Esophagus mucosa (tissue), 1 donor: ENCODE results near the gene ISLR2. TPM values are rescaled to one million over a fixed set of nuclear protein-coding genes. Genes with fewer than 3 reads are reported as not detected.
"Not testable (repeated sequence)": the region's sequence is repeated elsewhere in the genome, so short reads cannot be mapped to it uniquely, and the experiment has no call there.

Experiments used
- ATAC-seq: fragments of 200-7000 bp; cut with Tn5 transposase; one replicate; pipeline ENCODE4 v1.9.1; 2020
- total RNA-seq: library from RNA; stranded (reverse); gene quantifications from one replicate; pipeline ENCODE4 v1.2.4, GENCODE V29; 2023
- donor health status: DM: yes; HTN: yes; CAD: no.

The ISLR2 gene
- 0.16 TPM for total RNA-seq

DNA sequence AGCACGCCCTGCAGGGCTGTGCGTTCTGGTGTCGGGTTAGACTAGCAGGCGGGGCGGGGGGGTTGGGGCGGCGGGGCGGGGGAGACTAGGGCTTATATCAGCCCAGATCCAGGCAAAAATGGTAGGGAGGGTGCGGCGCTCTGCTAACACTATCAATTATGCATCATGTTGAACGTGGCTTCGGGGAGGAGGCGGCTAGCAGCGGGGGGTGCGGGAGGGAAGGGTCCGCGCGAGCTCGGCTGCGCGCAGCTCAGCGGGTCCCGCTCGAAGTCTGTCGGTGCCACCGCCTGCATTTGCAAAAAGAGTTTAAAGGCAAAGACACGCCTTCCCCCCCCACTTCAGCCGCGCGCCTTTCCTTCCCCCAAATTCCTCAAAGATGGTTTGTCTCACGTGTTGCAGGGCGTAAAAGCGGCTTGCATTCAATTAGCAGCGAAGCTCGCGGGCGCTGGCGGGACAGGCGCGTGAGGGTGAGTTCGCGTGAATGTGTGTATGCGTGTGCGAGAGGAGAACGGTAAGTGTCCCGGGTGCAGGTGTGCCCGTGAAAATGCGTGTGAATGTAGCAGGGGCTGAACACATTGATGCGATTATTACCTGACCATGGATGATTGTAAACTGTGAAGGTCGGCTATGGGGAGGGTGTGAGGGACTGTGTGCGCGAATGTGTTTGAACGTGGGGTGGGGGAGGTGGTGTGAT is at the start of gene ISLR2:
Gene ISLR2, plus strand, starts transcription at position 432 of the 694 bp plus-strand sequence. CDS start 2,169 bp downstream, outside the sequence.
- ATAC-seq = no peak

DNA sequence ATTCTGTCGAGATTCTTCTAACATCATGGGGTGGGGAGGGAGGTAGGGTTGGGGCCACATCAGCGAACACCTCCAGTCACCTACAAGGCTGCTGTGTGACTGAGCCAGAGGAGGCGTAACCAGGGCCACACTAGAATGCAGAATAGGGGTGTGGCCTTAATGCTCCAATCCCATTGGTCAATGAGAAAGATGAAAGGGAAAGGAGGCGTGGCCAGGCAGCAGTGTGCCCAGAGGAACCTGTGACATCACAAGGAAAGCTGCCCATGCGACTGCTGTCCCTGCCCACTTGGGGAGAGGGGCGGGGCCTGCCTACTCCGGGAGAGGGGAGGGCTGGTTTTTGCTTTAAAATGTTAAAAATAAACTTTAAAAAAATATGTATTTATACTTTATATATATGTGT is 47.9 kb upstream of the ISLR2 start, which contains the start of gene GOLGA6A:
Gene GOLGA6A, minus strand, starts transcription at position 101 of the 400 bp plus-strand sequence. Its CDS starts 41 bp downstream, at position 60.
- not testable (repeated sequence) for ATAC-seq

DNA sequence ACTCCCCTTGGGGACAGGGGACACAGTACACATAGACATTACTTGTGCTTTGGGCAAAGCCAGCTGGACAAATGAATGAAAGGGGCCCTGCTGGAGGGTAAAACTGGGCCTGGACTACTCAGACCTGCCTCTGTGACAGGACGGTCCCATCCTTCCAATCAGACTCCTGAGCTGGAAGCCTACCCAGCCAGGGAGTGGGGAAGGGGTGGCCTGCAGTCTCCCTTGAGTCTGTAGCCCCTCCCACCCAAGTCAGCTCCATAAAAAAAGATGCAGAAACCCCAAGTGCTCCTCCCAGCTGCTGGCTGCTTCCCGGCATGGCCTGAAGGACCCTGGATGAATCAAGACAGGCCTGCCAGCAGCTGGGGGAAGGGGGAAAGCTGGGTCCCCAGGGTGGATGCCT is 35.8 kb upstream of the ISLR2 start:
- not testable (repeated sequence) for ATAC-seq

- not testable (repeated sequence) for ATAC-seq
Observed at GRCh38 chr15:74095610-74096009, 34.8 kb upstream of the ISLR2 start.

- ATAC-seq = not testable (repeated sequence)
Observed at GRCh38 chr15:74096753-74097474, 33.5 kb upstream of the ISLR2 start.

DNA sequence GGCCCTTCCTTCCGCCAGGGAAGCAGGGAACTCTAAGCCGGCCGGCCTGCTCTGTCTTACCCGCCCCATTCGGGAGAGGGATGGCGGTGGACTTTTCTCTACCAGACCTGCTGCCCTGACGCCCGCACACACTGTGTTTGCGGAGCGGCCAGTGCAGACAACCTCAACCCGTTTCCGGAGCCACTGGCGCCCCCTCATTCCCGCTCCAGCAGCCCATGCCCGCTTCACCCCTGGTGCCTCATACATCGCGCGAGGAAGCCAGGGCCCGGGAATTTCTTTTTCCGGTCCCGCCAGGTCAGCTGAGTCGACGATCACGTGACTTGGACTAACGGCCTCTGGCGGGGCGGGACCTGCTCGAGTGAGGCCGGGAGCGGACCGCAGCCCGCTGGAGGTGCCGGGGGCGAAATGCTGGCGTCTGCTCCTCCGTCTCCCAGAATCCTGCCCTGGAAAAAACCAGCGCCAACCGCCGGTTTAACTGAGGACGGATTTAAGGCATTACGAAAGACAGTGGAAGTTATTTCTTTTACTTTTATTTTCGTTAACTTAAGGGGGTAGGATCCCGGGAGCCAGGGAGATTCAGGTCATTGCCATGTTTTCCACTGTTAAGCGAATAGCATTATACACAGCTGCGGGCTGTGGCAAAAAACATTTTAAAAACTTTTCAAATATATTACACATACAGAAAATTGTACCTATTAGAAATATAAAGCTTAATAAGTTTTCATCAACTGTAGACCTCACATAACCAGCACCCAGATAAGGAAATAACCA is 30.2 kb upstream of the ISLR2 start:
- ATAC-seq = peak; percentile 92

GRCh38 chr15:74108111-74108510 is 22.3 kb upstream of the ISLR2 start:
- ATAC-seq = no peak

DNA sequence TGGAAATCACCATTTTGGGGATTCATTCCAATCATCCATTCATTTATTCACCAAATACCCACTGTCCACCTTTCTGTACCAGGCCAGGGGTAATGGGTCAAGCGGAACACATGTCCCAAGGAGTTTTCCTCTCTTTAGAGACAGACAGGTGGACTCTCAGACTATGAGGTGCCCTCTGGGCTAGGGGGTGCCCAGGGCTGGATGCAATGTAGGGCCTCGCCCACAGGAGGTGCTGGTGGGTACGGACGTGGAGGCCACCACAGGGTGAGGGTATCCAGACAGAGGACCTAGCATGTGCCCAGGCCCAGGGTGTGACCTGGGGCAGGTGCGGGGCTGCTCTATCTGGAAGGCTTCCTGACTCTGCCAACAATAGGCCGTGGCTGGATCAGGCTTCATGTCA is 21.8 kb upstream of the ISLR2 start:
- ATAC-seq = not testable (repeated sequence)

GRCh38 chr15:74109713-74110112 is 20.7 kb upstream of the ISLR2 start:
- no peak for ATAC-seq

DNA sequence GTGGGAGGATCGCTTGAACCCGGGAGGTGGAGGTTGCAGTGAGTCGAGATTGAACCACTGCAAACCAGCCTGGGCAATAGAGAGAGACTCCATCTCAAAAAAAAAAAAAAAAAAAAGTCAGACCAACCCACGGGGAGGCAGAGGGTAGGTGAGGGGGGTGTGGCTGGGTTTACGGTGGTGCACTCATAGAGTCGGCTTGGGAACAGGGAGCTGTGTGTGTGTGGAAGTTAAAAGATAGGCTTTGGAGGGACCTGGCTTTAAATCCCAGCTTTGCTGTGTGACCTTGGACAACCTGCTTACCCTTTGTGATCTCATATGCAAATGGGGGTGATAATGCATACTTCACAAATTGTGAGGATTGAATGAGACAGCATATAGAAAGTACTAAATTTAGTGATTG is 10.0 kb upstream of the ISLR2 start:
- ATAC-seq = no peak

DNA sequence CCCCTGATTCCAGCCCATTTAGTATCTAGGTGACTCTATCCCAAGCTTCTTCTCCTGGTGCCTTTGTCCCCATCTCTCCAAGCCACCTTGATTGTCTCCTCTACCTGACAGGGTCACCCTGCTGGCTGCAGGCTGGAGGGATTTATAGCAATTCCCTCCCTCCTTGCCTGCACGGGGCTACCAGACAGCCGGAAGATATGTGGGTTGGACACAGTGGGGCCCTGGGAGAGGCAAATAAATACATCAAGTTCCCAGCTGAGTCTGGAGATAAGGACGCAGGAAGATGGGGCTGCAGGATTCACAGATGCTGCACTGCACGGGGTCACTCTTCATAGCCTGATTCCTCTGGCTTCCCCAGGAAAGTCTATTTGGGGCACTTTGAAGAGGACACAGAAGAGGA is 9.3 kb upstream of the ISLR2 start:
- no peak for ATAC-seq

- no peak for ATAC-seq
Observed at GRCh38 chr15:74121858-74122257, 8.5 kb upstream of the ISLR2 start.

- ATAC-seq = no peak
Observed at GRCh38 chr15:74122403-74123130, 7.8 kb upstream of the ISLR2 start.

- no peak for ATAC-seq
Observed at GRCh38 chr15:74123131-74123429, 7.3 kb upstream of the ISLR2 start.

GRCh38 chr15:74123658-74124057 is 6.7 kb upstream of the ISLR2 start:
- no peak for ATAC-seq

DNA sequence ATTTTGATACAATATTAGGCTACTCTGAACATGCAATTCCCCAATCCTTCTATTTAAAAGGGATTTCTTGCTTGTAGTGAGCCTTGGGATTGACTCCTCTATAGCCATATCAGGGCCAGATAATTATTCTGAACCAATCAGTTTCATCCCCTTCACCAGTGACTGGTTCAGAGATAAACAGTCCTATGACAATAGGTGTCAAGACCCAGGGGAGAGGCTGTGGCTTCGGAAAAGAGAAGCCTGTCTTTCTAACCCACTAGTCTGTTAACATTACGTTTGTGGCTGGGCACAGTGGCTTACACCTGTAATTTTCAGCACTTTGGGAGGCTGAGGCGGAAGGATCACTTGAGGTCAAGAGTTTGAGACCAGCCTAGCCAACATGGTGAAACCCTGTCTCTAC is 6.2 kb upstream of the ISLR2 start:
- no peak for ATAC-seq

DNA sequence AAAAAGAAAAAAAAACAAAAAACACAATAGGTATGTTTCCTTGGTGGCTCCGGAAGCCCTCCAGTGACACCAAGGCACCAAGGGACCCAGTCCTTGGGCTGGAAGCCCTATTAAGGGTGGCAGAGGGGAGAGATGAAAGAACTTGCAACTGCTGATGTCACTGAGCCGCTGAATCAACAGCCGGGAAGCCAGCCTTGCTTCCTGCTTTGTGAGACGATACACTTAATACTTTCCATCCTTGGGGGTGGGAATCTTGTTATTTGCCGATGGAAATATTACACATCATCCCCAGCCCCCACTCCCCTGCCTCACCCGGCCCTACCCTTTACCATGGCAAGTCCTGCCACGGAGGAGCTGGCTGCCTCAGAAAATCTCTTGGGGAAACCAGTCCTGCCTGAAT is 5.6 kb upstream of the ISLR2 start:
- ATAC-seq = no peak

DNA sequence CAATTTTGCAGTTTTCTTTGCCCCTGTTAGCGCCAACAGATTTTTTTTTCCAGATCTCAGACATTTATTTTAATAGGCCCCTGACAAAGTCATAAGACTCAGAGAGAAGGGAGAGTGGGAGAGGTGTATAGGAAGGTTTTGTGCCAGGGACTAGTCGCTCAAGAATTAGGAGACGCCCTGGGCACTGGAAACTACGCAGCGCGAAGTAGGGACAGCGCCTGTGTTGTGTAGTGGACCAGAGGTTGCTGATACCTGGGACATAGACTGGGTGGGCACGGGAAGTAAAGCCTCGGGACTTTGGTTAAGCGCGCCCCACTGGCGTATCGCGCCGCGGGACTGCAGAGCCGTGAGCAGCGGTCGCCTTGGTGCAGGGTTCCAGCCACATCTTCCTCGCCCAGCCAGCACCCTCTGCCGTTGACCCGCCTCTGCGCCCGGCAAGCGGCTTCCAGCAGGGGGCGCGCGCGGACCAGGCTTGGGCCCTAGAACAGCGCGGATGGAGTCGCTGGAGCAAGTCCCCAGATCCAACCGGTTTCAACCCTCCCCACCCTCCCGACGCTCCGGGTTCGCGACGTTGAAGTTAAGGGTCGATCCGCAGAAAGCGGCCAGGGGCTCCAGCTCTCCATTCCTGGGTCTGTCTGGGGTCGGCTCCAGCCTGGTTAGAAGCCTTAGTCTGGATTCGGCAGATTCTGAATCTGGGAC is 3.0 kb upstream of the ISLR2 start:
- ATAC-seq = peak; percentile 89

- ATAC-seq = no peak
Observed at GRCh38 chr15:74127954-74128784, 2.2 kb upstream of the ISLR2 start.

- ATAC-seq = no peak
Observed at GRCh38 chr15:74128785-74129585, 1.4 kb upstream of the ISLR2 start.
